HK-2 (cell line): ENCODE data around the gene POLG2.
"Not testable (repeated sequence)": the region's sequence is repeated elsewhere in the genome, so short reads cannot be mapped to it uniquely, and the experiment has no call there.

Experiments used
- DNase-seq: peaks from one replicate; pipeline ENCODE4 v3.0.0-alpha.2; 2018; ENCODE audit not compliant: unreplicated experiment

Gene POLG2

DNA sequence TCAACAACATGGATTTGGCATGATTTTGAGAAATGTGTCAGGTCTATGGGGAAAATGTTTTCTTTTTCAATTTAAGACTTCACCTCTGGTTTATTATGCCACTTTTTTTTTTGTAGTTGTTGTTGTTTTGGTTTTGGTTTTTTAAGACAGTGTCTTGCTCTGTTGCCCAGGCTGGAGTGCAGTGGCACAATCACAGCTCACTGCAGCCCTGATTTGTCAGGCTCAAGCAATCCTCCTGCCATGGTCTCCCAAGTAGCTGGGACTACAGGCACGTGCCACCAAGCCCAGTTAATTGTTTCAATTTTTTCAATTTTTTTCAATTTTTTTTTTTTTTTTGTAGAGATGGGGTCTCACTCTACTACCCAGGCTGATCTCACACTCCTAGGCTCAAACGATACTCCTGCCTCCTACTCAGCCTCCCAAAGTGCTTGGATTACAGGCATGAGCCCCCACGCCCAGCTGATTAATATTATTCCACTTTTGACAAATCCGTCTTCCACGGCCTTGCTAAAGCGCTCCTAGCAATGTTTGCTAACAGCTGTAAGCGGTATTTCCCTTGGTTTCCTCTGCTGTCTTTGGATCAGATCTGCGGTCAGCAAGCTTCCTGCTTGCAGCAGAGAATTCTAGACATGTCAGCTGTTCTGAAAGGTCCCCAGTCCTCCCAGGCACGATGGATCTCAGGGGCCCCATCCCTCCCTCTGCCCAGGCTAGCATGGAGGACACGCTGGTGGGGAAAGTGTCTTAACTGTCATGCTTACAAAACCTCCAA lies 54.9 kb downstream of the POLG2 start:
- DNase-seq = no peak

DNA sequence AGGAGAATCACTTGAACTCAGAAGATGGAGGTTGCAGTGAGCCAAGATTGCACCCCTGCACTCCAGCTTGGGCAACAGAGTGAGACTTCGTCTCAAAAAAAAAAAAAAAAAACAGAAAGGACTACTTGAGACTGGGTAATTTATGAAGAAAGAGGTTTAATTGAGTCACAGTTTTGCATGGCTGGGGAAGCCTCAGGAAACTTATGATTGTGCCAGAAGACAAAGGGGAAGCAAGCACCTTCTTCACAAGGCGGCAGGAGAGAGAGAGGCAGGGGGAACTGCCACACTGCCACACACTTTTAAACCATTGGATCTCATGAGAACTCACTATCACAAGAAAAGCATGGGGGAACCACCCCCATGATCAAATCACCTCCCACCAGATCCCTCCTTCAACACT lies 56.9 kb downstream of the POLG2 start:
- no peak for DNase-seq

DNA sequence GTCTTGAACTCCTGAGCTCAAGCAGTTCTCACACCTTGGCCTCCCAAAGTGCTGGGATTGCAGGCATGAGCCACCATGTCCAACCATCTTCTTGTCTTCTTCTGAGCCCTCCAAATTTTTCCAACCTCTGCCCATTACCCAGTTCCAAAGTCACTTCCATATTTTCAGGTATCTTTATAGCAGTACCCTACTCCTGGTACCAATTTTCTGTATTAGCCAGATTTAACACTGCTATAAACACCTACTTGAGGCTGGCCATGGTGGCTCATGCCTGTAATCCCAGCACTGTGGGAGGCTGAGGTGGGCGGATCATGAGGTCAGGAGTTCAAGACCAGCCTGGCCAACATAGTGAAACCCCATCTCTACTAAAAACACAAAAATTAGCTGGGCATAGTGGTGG lies 57.3 kb downstream of the POLG2 start:
- not testable (repeated sequence) for DNase-seq

DNA sequence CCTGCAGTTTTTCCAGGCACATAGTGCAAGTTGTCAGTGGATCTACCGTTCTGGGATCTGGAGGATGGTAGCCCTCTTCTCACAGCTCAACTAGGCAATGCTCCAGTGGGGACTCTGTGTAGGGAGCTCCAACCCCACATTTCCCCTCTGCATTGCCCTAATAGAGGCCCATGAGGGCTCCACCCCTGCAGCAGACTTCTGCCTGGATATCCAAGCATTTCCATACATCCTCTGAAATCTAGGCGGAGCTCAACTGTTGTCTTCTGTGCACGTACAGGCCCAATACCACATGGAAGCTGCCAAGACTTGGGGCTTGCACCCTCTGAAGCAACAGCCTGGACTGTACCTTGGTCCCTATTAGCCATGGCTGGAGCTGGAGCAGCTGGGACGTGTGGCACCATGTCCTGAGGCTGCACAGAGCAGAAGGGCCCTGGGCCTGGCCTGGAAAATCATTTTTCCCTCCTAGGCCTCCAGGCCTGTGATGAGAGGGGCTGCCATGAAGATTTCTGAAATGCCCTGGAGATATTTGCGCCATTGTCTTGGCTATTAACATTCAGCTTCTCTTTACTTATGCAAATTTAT lies 58.8 kb downstream of the POLG2 start:
- DNase-seq = no peak

DNA sequence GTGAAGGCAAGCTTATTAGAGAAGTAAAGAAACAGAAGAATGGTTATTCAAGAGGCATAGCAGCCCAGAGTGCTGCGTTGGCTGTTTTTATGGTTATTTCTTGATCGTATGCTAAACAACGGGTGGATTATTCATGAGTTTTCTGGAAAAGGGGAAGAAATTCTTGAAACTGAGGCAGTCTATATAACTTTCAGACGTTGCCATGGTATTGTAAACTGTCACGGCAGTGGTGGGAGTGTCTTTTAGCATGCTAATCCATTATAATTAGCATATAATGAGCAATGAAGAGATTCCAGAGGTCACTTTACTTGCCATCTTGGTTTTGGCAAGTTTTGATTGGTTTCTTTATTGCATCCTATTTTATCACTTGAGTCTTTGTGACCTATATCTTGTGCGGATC lies 65.3 kb downstream of the POLG2 start:
- no peak for DNase-seq

DNA sequence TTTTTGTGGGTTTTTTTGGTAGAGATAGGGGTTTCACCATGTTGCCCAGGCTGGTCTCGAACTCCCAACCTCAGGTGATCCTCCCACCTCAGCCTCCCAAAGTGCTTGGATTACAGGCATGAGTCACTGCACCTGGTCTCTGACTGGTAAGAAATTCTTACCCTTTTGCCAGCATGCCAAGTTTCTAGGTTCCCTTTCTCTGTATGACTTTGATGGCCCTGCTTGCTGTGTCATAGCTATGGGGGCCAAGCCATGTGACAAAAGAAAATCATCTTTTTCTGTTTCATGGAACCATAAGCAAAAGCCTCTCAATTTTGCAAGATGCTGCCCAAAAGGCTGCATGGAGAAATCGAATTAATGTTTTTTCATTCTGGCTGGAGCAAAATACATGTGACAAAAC lies 66.8 kb downstream of the POLG2 start:
- DNase-seq = not testable (repeated sequence)

DNA sequence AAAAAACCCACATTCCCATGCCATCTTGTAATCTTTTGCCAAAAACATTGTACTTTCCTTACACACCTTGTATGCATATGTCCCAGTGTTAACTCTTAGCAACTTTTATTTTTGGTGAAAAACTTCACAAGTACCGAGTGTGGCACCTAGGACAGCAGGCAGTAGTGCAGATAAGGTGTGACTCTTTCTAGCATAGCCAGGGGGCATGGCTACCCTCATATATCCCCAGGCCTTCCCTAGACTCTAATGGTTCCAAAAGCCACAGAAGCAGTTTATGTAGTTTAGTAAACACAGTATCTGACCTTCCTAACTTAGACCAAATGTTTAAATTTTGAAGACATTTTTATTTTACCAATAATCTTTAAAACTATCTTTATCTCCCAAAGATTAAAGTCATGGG lies 68.4 kb downstream of the POLG2 start:
- no peak for DNase-seq
